HepG2 (cell line): ENCODE measurements around the gene METTL26. TPM values are rescaled to one million over a fixed set of nuclear protein-coding genes. Genes with fewer than 3 reads are reported as not detected.
A peak's percentile ranks its signal among the peaks of the same experiment; 100 is the strongest.

Source experiments
- AHR ChIP-seq: IDR thresholded peaks from 2 replicates; pipeline ENCODE4 v1.6.1; 2018; ENCODE audit warnings: missing genetic modification reagents, missing compliant biosample characterization
- FUBP1 ChIP-seq: sonication (generic); formaldehyde crosslinking; IDR thresholded peaks from 2 replicates; pipeline ENCODE4 v1.5.1; 2020; ENCODE audit warnings: missing genetic modification reagents, mild to moderate bottlenecking, borderline replicate concordance
- GPN1 ChIP-seq: sonication (generic); formaldehyde crosslinking; IDR thresholded peaks from 2 replicates; pipeline ENCODE4 v1.5.1; 2020; ENCODE audit warnings: missing genetic modification reagents, borderline replicate concordance
- JARID2 ChIP-seq: sonication (generic); formaldehyde crosslinking; IDR thresholded peaks from 2 replicates; pipeline ENCODE4 v1.8.1; 2023; ENCODE audit warnings: missing genetic modification reagents, inconsistent platforms; ENCODE audit not compliant: insufficient replicate concordance
- NFAT5 ChIP-seq: sonication (generic); formaldehyde crosslinking; IDR thresholded peaks from 2 replicates; pipeline ENCODE4 v1.4.0; 2020; ENCODE audit warnings: missing genetic modification reagents
- NFYC ChIP-seq: IDR thresholded peaks from 2 replicates; pipeline ENCODE4 v1.6.1; 2016; ENCODE audit warnings: missing genetic modification reagents, missing compliant biosample characterization
- NR2F1 ChIP-seq, 2 experiments: fragments of 450-650 bp in 1 of 2; formaldehyde crosslinking in 1 of 2; IDR thresholded peaks; 2 replicates each; pipeline versions ENCODE4 v1.5.0 to v1.6.1; 2016 to 2020; ENCODE audit warnings: mild to moderate bottlenecking in 1 of 2, missing compliant biosample characterization in 1 of 2, missing genetic modification reagents in 1 of 2, moderate library complexity in 1 of 2
- RNF2 ChIP-seq: fragments of 450-650 bp; conservative IDR thresholded peaks from 2 replicates; pipeline ENCODE4 v1.6.1; 2016; ENCODE audit warnings: low read depth
- RXRA ChIP-seq: sonication (generic); formaldehyde crosslinking; IDR thresholded peaks from 2 replicates; pipeline ENCODE4 v1.5.1; 2020; ENCODE audit warnings: missing genetic modification reagents
- SIX4 ChIP-seq: sonication (generic); formaldehyde crosslinking; IDR thresholded peaks from 2 replicates; pipeline ENCODE4 v1.4.0; 2020; ENCODE audit warnings: missing genetic modification reagents
- SNAI1 ChIP-seq: sonication (generic); formaldehyde crosslinking; IDR thresholded peaks from 2 replicates; pipeline ENCODE4 v1.5.0; 2020; ENCODE audit warnings: mild to moderate bottlenecking, missing genetic modification reagents, borderline replicate concordance
- TAF1 ChIP-seq: sonication (generic); formaldehyde crosslinking; IDR thresholded peaks from 2 replicates; pipeline ENCODE4 v1.4.0; 2020; ENCODE audit warnings: missing genetic modification reagents
- ZNF274 ChIP-seq: sonication (generic); formaldehyde crosslinking; IDR thresholded peaks from 2 replicates; pipeline ENCODE4 v1.5.1; 2020; ENCODE audit warnings: mild to moderate bottlenecking, missing genetic modification reagents
- ZNF275 ChIP-seq: sonication (generic); formaldehyde crosslinking; IDR thresholded peaks from 2 replicates; pipeline ENCODE4 v1.8.0; 2022; ENCODE audit warnings: missing genetic modification reagents, mild to moderate bottlenecking, inconsistent platforms, borderline replicate concordance
- ZNF34 ChIP-seq: sonication (generic); formaldehyde crosslinking; IDR thresholded peaks from 2 replicates; pipeline ENCODE4 v1.4.0; 2020; ENCODE audit warnings: mild to moderate bottlenecking, missing genetic modification reagents, borderline replicate concordance
- ZNF543 ChIP-seq: sonication (generic); formaldehyde crosslinking; IDR thresholded peaks from 2 replicates; pipeline ENCODE4 v1.4.0; 2020; ENCODE audit warnings: mild to moderate bottlenecking, missing genetic modification reagents
- ZNF710 ChIP-seq: sonication (generic); formaldehyde crosslinking; IDR thresholded peaks from 2 replicates; pipeline ENCODE4 v1.5.0; 2020; ENCODE audit warnings: mild to moderate bottlenecking, missing genetic modification reagents, borderline replicate concordance
- ZNF768 ChIP-seq: sonication (generic); formaldehyde crosslinking; IDR thresholded peaks from 2 replicates; pipeline ENCODE4 v1.4.0; 2020; ENCODE audit warnings: missing genetic modification reagents
- polyA plus RNA-seq, 8 experiments: library from polyadenylated mRNA; depleted of rRNA in 3 of 8; stranded (reverse) in 7 of 8; unstranded in 1 of 8; fragments of >200 nt; fragmentation: Illumina TruSeq in 4 of 8; extraction: Trizol in 4 of 8; gene quantifications; 2 replicates each; pipeline versions ENCODE4 v1.2.1 to v1.2.3, GENCODE V29; 2011 to 2016; ENCODE audit warnings: low read depth in 4 of 8, missing spikeins in 1 of 8, mixed read lengths in 1 of 8; ENCODE audit not compliant: insufficient read depth in 1 of 8
- total RNA-seq, 5 experiments: library from RNA; depleted of rRNA; stranded (reverse); fragments of >200 nt; fragmentation: Illumina TruSeq; extraction: Trizol; gene quantifications; 2 replicates each; pipeline ENCODE4 v1.2.3, GENCODE V29; 2016; ENCODE audit warnings: low read depth in 1 of 5

The METTL26 gene
- total and polyA plus RNA-seq, 2 of the 13 experiments (the other 11 are each of a cell fraction or from before 2014, with no cell fraction given) = 65.5 to 70.1 TPM

- TF ChIP-seq JARID2 (CRISPR knock-in tag) = peak; percentile 38
- TF ChIP-seq NFYC (CRISPR knock-in tag) = peak; percentile 72
- peak; percentile 88; the same call in 1 of the 2 replicates for TF ChIP-seq ZNF543 (CRISPR knock-in tag)
- TF ChIP-seq GPN1 (CRISPR knock-in tag) = 0 out of 2 replicates have a peak, but pooled peaks have one; percentile 20
- peak; percentile 81 for TF ChIP-seq TAF1 (CRISPR knock-in tag)
- TF ChIP-seq ZNF768 (CRISPR knock-in tag) = peak; percentile 53; the same call in 1 of the 2 replicates
- peak; percentile 86; the same call in 1 of the 2 replicates for TF ChIP-seq ZNF710 (CRISPR knock-in tag)
- TF ChIP-seq SNAI1 (CRISPR knock-in tag) = 0 out of 2 replicates have a peak, but pooled peaks have one; percentile 55
- no peak for TF ChIP-seq NFAT5 (CRISPR knock-in tag)
- TF ChIP-seq ZNF275 (CRISPR knock-in tag) = peak; percentile 61; the same call in 1 of the 2 replicates
- TF ChIP-seq NR2F1 (CRISPR knock-in tag; IDR thresholded peaks at IDR 0.05) = no peak
- peak; percentile 38; the same call in 1 of the 2 replicates for TF ChIP-seq RXRA (CRISPR knock-in tag)
- peak; percentile 83 for TF ChIP-seq ZNF274
- TF ChIP-seq FUBP1 (CRISPR knock-in tag) = no peak
- peak; percentile 29; the same call in 1 of the 2 replicates for TF ChIP-seq AHR
- 0 out of 2 replicates have a peak, but pooled peaks have one; percentile 23 for TF ChIP-seq SIX4 (CRISPR knock-in tag)
- 0 out of 2 replicates have a peak, but pooled peaks have one; percentile 43 for TF ChIP-seq RNF2
- peak; percentile 79; the same call in 1 of the 2 replicates for TF ChIP-seq ZNF34 (CRISPR knock-in tag)
Observed at GRCh38 chr16:588889-589657, 47.0 kb downstream of the METTL26 start (continued).
